Renal pelvis (tissue), 4 donors: Measurements from ENCODE around the gene ANKS3. TPM values are rescaled to one million over a fixed set of nuclear protein-coding genes. Genes with fewer than 3 reads are reported as not detected.

ENCODE experiments used
- DNase-seq: peaks from one replicate; pipeline ENCODE4 v3.0.0-alpha.2; 2013
- polyA plus RNA-seq, 3 donors: library from polyadenylated mRNA; unstranded; fragments of 120-200 nt; gene quantifications; one replicate each; pipeline ENCODE4 v1.2.1, GENCODE V29; 2013; ENCODE audit not compliant: insufficient read length in 3 of 3

Gene ANKS3
- polyA plus RNA-seq, 3 donors = 24.1 to 37.1 (median 35.4) TPM

DNA sequence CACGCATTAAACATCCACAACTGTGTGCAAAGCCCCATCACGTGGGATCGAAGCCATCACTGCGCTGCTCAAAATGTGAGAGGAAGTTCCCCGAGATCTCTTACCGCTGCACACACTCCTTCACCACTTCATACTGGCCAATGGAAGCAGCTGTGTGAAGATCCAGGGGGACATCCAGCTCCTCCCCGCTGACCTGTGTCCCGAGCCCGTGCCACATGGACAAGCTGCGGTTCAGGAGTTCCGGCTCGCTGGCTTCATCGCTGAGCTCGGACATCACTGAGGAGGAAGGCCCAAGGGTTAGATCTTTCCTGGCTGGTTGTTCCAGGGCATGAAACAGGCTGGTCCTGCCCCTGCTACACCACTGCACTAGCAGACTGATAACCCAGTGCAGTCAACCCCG, 4.2 kb downstream of the ANKS3 start:
- no peak for DNase-seq

DNA sequence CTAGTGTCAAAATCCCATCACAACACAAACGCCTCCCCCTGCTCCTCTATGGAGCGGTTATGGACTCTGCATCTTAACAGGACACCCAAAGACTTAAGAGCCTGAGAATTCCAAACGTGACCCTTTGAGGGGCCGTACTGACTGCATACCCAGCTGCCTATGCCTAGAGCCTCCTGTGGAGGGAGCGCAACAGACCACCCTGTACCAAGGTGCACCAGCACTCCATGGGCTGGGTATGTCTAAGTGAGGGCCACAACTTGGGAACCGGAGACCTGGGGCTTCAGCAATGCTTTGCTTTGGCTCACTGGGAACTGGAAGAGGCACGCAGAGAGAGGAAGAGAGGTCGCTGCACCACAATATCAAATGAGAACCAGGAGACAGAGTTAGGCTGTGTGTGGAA, 5.4 kb downstream of the ANKS3 start:
- no peak for DNase-seq

DNA sequence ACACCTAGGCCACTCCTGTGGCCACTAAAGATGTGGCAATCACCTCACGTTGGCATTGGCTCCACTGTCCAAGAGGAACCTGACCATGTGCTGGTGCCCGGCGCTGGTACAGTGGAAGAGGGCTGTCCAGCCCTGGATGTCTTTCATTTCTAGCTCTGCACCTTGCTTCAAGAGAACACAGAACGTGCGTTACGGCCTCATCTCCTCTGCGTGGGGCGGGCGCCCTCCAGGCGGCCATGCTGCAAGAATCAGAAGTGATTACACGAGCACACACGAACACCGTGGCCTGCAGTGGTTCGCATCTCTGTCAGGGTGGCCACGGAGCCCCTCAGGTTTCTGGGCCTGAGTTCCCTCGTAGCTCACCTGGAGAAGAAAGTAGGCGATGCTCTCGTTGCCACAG, 7.5 kb downstream of the ANKS3 start:
- DNase-seq = no peak

DNA sequence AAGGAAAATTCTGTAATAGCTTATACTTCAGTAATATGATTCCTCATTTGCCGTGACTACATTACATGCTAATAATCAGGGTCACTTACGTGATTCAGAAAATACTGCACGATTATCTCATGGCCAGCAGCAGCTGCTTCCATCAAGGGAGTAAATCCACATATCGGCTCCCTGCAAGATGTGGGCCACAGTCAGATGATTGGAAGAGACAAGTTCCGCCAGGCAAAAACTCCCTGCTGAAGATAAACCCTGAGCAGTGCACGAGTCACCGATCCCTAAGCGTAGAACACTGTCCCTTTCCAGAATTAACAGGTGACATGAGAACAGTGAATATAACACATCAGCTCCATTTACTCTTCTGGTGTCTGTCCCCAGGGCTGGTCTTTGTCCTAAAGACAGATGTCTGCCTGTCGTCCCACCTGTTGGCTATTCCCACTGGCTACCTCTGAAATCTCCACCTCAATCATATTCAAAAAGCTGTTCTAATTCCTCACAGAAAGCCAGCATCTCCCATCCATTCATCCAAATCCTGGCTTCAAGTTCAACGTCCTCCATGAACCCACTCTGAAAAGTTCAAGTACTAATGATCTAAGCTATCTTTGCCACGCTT, 9.3 kb downstream of the ANKS3 start:
- no peak for DNase-seq

DNA sequence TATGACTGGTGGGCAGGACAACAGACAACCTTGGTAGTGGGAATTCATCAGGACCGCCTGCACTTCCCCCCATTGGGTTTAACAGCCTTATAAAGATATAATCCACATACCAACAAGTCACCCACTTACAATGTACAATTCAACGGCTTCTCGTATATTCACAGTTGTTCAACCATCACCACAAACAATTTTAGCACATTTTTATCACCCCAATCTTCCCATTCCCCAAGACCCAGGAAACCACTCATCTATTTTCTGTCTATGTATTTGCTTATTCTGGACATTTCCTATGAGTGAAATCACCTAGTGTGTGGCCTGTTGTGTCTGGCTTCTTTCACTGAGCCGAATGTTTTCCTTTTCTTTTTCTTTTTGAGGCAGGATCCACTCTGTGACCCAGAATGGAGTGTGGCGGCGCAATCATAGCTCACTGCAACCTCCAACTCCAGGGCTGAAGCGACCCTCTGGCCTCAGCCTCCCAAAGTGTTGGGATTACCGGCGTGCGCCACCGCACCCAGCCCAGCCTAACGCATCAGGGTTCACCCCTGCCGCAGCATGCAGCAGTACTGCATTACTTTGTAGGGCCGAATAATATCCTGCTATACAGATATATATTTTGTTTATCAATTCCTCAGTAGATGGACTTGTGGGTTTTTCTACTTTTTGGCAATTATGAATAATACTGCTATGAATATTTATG, 10.9 kb downstream of the ANKS3 start:
- no peak for DNase-seq

DNA sequence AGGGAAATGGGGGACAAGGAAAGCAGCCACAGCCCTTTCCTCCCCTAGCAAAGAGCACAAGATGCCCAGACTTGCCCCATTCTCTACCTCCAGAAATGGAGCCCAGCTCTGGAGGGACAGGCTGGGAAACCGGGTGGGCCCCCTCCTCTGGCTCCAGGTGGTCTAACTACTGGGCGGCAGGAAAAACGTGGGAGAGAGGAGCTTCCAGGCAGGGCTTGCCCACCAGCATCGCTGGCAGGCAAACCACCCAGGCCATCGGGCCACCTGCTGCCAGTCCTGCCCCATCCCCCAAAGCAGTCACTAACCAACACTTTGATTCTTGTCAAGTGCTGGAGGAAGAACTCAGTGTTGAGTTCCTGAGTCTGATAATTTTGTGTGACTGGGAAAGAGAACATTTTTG, 15.6 kb downstream of the ANKS3 start:
- no peak for DNase-seq

DNA sequence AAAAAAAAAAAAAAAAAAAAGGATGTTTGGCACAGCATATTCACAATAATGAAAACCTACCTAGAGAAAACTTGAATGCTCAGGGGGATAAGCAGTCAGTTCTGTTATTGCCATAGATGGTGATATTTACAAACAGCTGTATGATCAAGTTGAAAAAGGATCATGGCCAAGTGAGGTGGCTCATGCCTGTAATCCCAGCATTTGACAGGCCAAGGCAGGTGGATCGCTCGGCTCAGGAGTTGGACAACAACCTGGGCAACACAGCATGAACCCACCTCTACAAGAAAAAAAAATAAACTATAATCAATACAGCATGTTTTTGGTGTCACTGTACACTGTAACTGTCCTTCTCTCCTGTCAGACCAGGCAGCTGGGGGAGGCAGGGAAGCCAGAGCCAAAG, 19.1 kb downstream of the ANKS3 start:
- no peak for DNase-seq

DNA sequence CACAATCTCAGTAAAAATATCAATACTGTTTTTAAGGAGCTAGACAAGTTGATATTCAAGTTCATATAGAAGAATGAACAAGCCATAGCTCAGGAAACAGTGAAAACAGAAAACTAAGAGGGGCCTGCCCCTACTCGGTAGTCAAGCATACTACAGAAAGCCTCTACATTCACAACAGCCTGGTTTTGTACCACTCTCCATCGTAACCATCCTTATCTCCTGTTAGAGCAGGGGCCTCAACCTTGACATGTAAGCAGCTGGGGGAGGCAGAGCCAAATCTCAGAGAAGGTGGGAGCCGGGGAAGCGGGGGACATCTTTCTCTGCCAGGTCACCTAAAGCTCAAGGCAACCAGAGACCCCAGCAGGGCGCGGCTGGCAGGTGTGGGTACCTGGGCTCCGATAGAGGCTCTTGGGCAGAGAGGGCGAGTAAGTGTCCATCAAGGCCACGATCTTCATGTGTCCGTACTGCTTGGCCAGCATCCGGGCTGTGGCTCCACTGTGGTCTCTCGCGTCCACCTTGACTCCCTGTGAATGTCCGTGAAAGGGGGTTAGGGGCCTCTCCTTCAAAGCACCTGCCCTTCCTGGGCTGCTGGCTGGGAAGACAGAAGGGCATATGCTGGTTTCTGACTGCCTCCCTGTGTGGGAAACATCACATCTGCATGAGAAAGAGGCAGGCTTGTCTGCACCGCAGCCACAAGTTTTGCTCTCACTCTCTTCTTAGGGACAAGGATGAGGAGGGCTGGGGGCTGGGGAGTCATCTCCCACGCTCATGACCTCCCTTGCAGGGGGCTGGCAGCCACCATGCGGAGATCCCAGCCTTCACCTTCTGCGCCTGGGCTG, 20.2 kb downstream of the ANKS3 start:
- no peak for DNase-seq

DNA sequence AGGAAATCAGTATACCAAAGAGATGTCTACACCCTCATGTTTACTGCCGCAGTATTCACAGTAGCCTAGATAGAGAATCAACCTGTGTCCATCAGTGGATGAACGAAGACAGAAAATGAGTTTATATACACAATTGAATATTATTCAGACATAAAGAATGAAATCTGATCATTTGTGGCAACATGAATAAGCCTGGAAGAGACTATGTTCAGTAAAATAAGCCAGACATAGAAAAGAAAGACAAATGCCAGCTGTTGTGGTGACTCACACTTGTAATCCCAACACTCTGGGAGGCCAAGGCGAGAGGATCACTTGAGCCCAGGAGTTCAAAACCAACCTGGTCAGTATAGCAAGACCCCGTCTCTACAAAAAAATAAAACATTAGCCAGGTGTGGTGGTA, 24.6 kb downstream of the ANKS3 start:
- DNase-seq = no peak

DNA sequence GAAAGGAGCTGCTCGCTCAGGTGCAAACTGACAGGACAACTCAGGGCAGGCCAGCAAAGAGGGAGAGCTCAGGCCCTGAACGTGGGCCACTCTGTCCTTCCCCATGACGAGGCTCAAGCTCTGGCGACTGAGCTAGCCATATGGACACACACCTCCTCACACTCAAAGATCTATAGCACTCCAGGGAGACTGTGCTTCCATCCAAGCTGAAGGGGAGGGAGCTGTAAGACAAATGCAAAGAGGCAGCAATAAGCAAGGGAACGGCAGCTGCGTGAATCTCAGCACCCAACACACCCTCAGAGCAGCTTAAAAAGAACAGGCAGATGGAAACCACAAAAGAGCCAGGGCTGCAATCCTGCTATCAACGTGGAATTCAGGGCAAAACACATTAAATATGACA, 27.2 kb downstream of the ANKS3 start:
- no peak for DNase-seq

DNA sequence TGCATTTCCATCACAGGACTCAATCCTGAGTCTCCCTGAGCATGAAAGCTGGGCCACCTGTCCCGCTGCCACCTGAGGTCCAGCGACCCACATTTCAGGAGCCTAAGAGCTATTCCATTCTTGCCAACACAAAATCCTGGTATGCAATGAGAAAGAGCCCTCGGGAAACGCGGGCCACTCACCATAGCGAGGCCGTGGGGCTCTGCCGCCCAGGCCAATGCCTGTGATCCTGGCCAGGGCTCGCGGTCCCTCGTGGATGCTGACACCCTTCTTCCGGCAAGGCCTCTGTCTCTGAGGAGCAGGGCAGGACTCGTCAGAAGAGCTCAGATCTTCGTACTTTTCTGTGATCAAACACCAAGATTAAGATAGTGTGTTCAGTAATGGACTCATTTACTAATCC, 29.2 kb downstream of the ANKS3 start:
- no peak for DNase-seq

DNA sequence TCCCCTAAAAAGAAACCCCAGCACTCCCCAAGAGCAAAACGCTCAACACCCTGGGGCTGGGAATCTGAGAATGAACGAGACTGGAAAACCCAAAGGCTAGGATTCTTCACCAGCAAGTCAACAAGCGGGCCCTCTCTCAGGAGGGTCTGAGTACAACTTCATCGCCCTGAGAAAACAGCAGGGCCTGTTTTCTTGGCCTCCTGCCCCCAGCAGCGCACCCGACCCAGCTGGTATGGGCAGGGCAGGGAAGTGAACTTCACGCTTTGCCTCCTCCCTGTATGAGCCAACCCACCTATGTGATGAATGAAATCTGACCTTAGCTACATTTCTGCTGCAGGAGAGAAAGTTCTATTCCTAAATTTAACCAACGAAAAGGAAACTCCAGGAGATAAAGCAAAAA, 29.6 kb downstream of the ANKS3 start:
- no peak for DNase-seq

DNA sequence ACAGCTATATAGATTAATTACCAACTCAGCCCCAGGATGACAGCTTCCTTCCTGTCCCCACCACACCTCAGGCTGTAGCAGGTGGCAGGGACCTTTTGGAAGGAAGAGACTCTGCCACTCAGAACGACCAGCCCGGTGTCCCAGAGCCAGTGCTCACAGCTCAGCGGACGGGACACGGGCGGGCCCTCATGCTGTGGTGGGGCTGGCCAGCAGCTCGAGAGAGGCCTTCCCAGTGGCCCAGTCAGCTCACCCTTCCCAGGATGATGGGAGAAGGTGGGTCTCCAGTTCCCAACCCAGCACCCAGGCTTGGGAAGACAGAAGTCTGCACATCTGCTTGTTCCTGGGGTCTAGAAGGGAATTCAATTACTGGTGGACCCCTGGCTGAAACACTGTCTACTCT, 30.2 kb downstream of the ANKS3 start:
- DNase-seq = no peak

DNA sequence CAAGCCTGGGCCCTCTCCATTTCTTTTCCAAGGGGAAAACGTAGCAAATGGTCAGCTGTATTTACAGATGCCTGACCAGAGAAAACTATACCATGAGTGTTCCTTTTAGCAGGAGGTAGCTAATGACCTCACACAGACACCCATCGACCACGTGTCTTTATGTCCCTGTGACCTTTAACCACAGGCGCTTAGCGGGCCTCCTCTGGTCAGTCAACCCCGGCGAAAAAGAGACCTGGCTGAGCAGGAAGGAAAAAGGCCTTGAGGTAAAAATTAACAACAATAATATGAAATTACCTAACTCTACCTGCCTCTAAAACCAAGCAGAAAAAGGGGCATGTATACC, 31.6 kb downstream of the ANKS3 start:
- no peak for DNase-seq

DNA sequence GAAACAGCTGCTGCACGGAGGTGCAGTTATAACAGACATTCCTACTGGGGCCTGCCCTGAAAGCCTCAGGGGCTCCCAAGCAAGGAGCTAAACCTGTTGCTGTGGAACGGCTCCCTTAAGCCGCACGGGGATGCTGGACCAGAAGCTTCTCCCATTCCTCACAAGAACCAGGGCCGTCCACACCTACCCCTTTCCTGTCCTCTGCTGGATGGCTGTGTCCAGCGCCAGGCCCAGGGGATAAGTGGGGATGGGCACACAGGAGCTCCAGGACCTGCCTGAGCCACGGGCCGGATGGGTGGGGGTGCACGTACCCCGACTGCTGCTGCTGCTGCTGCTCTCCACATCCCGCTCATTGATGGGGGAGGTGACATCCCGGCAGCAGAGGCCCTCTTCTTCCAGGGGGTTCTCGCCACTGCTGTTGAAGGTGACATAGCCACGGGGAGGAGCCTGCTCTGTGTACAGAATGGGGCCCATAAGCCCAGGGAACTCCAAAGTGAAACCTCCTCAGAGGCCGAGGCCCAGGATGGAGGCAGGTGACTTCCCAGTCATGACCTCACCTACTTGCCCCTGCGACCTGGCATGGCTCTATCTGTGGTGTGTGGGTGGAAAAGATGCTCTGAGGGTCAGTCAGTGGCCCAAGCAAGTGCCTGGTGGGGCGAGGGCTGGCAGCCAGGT, 32.1 kb downstream of the ANKS3 start:
- DNase-seq = no peak

DNA sequence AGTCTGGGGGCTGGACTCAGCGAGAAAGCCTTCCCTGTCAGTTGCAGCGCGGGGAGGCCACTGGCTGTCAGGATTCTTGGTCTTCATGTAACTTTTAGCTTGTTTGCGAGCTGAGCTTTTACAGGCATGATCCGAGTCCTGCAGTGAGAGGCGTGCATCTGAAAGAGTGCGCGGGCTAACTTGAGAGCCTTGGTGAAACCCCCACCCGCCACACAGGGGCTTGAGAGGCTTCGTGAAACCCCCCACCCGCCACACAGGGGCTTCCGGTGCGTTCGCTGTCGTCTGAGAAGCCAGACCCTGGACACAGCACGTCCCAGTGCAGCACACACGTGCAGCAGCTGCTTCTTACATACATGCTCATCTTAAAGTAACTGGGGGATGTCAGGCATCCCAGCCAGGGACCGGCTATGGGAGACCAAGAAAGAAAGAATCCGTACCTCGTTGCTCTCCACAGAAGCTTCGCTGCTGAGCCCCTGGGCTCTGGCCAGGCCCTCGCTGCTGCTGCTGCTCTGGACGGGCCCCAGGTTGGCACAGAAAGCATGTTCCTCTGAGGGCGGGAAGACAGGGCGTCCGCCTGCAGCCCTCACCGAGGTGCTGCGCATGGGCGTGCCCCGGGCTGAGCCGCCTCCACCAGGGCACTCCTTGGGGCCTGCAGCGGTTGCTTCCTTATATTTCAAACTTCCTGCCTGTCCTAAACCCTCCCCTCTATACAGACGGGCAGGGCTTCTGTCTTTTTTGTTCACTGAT, 32.9 kb downstream of the ANKS3 start:
- DNase-seq = no peak

DNA sequence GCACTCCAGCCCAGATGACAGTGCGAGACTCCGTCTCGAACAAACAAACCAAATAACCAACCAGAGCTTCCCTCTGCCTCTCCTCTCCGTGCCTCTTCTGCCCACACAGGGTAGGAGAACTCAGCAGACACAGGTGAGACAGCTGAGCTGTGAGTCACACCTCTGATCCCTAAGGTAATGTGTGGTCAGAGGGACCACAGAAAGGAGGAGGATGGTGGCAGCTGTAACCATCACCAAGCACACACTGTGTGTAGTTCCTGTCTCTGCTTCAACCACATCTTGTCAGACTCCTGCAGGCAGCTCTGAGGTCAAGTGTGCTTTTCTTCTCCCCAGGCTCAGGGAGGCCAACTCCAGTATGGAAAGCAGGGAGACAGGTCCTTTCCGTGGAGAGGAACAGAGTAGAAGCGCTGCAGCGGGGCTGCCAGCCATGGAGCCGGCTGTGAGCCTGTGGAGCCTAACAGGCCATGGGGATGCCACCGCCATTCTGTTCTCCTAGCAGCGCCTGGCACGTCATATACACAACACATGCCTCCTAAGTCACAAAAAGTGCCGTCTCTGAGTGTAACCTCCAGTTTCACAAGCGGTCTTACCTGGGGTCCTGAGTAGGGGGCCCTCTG, 33.6 kb downstream of the ANKS3 start:
- no peak for DNase-seq

DNA sequence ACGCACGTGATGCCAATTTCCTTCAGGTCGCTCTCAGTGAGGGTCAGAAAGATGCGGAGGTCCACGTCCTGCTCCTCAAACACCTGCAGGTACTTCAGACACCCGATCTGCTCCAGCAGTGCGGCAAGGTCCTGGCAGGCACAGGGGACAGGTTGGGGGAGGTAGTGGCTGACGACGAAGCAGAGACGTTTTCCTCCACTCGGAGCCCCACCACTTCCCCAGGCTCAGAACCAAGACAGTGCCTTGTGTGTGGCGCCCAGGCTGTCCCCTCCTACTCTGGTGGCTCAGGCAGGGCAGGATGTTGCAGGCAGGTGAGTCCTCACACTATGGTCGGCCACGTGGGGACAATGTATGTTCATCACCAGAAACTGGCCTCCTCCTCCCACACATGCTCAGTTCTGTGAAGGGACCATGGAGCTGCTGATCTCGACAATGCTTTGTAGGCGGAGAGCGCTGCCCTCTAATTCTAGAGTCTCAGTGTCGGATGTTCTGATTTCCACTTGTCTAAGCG, 35.0 kb downstream of the ANKS3 start:
- no peak for DNase-seq

DNA sequence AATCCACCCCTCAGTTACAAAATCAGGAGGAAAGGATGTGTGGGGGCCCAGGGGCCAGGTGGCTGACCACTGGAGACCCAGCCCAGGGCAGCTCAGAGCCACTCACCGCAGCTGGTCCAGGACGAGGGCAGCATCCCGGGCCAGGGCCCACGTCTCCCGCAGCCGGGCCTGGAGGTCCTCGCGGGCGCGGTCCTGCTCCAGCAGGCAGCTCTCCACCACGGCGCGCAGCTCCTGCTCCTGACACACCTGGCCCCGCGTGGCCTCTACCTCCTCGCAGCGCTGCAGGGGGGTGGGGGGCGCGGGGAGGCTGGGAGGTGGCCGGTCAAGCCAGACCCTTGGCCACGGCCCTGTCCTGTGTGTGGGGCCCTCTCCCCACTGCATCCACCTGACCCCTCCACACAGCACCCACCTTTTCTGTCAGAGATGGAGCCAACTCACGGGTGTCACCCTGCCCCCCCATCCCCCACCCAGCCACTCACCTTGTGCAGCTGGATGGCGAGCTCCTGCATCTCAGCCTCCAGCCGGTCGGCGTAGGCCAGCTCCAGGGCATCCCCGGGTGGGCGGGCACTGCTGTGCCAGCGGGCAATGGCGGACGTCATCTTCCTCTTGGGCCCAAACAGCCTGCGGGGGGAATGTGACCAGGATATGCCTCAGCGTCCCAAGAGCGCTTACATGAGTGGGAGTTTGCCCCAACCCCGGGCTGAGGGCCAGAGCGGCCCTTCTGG, 35.6 kb downstream of the ANKS3 start:
- DNase-seq = no peak

DNA sequence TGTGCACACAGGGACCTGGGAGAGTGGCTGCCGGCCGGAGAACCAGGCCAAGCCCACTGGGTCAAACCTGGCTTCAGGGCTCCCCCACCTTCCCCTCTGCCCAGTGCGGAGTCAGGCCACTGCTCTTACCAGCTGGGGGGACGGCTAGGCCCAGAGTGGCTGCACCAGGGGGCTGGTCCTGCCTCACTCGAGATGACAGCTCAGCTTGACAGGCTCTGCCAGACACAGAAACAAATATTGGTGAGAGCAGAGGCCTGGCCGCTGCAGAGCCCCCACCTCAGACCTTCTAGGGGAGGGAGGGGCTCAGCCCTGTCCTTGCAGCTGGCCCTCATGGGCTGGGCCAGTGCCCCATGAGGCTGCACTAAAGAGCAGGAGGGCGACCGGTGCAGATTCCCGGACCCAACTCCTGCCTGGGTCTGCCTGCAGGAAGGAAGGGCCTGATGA, 36.2 kb downstream of the ANKS3 start:
- DNase-seq = no peak
